NT2/D1 (cell line): ENCODE measurements around the gene STX2.
"Not testable (repeated sequence)": the region's sequence is repeated elsewhere in the genome, so short reads cannot be mapped to it uniquely, and the experiment has no call there.

ENCODE experiments used
- SUZ12 ChIP-seq: IDR thresholded peaks from 2 replicates; pipeline ENCODE4 v1.6.1; 2011; ENCODE audit not compliant: insufficient read length, insufficient read depth; ENCODE audit errors: extremely low read depth
- YY1 ChIP-seq: IDR thresholded peaks from 2 replicates; pipeline ENCODE4 v1.6.1; 2011; ENCODE audit not compliant: insufficient read length, insufficient read depth
- ZNF274 ChIP-seq: IDR thresholded peaks from 2 replicates; pipeline ENCODE4 v1.6.1; 2011; ENCODE audit warnings: mild to moderate bottlenecking, low read depth, low read length

- not testable (repeated sequence) for TF ChIP-seq SUZ12, ZNF274, YY1
Observed at GRCh38 chr12:130875708-130876107, 36.7 kb upstream of the STX2 start.
